ENCODE data around the gene ARF1. TPM values are rescaled to one million over a fixed set of nuclear protein-coding genes. Genes with fewer than 3 reads are reported as not detected.

Gene ARF1
- polyA plus RNA-seq, 1 donor (not counting 4 experiments of a cell fraction or from before 2014, with no cell fraction given) = 295 TPM

- Histone ChIP-seq H3K9me3 (ENCODE audit: control insufficient read depth, low read depth, low read length) (no peaks in the 10 kb centered on the region), H2AFZ (ENCODE audit: control insufficient read depth, low read length) (no peak overlapping the region), H3K36me3 (ENCODE audit: control insufficient read depth in 2 of 2, extremely low read depth in 1 of 2, insufficient read depth in 2 of 2, low read length in 2 of 2) (peaks cover 1 to 3% of the 10 kb centered on the region in 2 experiments), H3K27me3 (ENCODE audit: control insufficient read depth, extremely low read depth, insufficient read depth, low read length) (no peaks in the 10 kb centered on the region), H3K79me2 (ENCODE audit: control insufficient read depth, insufficient read depth, low read length) (peaks cover 14% of the 10 kb centered on the region), H3K4me3 (ENCODE audit: control insufficient read depth in 2 of 3, extremely low read depth in 1 of 3, insufficient read depth in 2 of 3, low read depth in 1 of 3, low read length in 3 of 3) (no peak overlapping the region), H3K27ac (ENCODE audit: control insufficient read depth, insufficient read depth, low read length) (no peak overlapping the region), H3K9me1 (ENCODE audit: control insufficient read depth, extremely low read depth, insufficient read depth, low read length) (no peaks in the 10 kb centered on the region), H4K20me1 (ENCODE audit: control insufficient read depth, extremely low read depth, insufficient read depth, low read length) (no peaks in the 10 kb centered on the region), H3K4me2 (ENCODE audit: control insufficient read depth, extremely low read depth, insufficient read depth, low read depth, low read length) (no peak overlapping the region), H3K9ac (ENCODE audit: control insufficient read depth, extremely low read depth, insufficient read depth, low read length) (no peak overlapping the region), H3K4me1 (ENCODE audit: control insufficient read depth, extremely low read depth, insufficient read depth, low read length) (peaks cover 12% of the 10 kb centered on the region)
- no peak for FAIRE-seq
- dilution Hi-C loops (cut with MboI; ENCODE audit: extremely low pct_ligation_motif_present, low sequenced_read_pairs) = no loop called here
- TF ChIP-seq EZH2 (IDR thresholded peaks at IDR 0.05; ENCODE audit: low read length) = no peak
- no peak for TF ChIP-seq CTCF (optimal IDR thresholded peaks at IDR 0.05 in 1 of 3, IDR thresholded peaks at IDR 0.05 in 1 of 3, conservative IDR thresholded peaks at IDR 0.05 in 1 of 3; ENCODE audit: extremely low read depth in 1 of 3, insufficient read depth in 2 of 3, low read length in 3 of 3)
- DNase-seq (ENCODE audit: low read depth, low spot score) = no peak
These were observed 30.1 kb downstream of the ARF1 start for GRCh38 chr1:228112617-228113016.

- FAIRE-seq (no peak), DNase-seq (ENCODE audit: low read depth, low spot score) (no peak)
- Histone ChIP-seq H2AFZ (ENCODE audit: control insufficient read depth, low read length) (no peak overlapping the region), H3K9me1 (ENCODE audit: control insufficient read depth, extremely low read depth, insufficient read depth, low read length) (no peaks in the 10 kb centered on the region), H3K79me2 (ENCODE audit: control insufficient read depth, insufficient read depth, low read length) (peaks cover 11% of the 10 kb centered on the region), H3K36me3 (ENCODE audit: control insufficient read depth in 2 of 2, extremely low read depth in 1 of 2, insufficient read depth in 2 of 2, low read length in 2 of 2) (no peaks in the 10 kb centered on the region), H3K9me3 (ENCODE audit: control insufficient read depth, low read depth, low read length) (no peaks in the 10 kb centered on the region), H3K4me2 (ENCODE audit: control insufficient read depth, extremely low read depth, insufficient read depth, low read depth, low read length) (no peak overlapping the region), H4K20me1 (ENCODE audit: control insufficient read depth, extremely low read depth, insufficient read depth, low read length) (no peaks in the 10 kb centered on the region), H3K4me1 (ENCODE audit: control insufficient read depth, extremely low read depth, insufficient read depth, low read length) (peaks cover 10% of the 10 kb centered on the region), H3K9ac (ENCODE audit: control insufficient read depth, extremely low read depth, insufficient read depth, low read length) (no peak overlapping the region), H3K27me3 (ENCODE audit: control insufficient read depth, extremely low read depth, insufficient read depth, low read length) (no peaks in the 10 kb centered on the region), H3K4me3 (ENCODE audit: control insufficient read depth in 2 of 3, extremely low read depth in 1 of 3, insufficient read depth in 2 of 3, low read depth in 1 of 3, low read length in 3 of 3) (no peak overlapping the region), H3K27ac (ENCODE audit: control insufficient read depth, insufficient read depth, low read length) (no peak overlapping the region)
- no peak for TF ChIP-seq CTCF (optimal IDR thresholded peaks at IDR 0.05 in 1 of 3, IDR thresholded peaks at IDR 0.05 in 1 of 3, conservative IDR thresholded peaks at IDR 0.05 in 1 of 3; ENCODE audit: extremely low read depth in 1 of 3, insufficient read depth in 2 of 3, low read length in 3 of 3)
- TF ChIP-seq EZH2 (IDR thresholded peaks at IDR 0.05; ENCODE audit: low read length) = no peak
- dilution Hi-C loops (cut with MboI; ENCODE audit: extremely low pct_ligation_motif_present, low sequenced_read_pairs) = no loop called here
These were observed 32.3 kb downstream of the ARF1 start for GRCh38 chr1:228114827-228115226.

Measured in keratinocyte (primary cell).